Suprapubic skin (tissue), 4 donors: ENCODE measurements around the gene CLEC4M. TPM values are rescaled to one million over a fixed set of nuclear protein-coding genes. Genes with fewer than 3 reads are reported as not detected.

Experiments
- DNase-seq, 2 donors: peaks; one replicate each; pipeline ENCODE4 v3.0.0-alpha.2; 2019; ENCODE audit warnings: low spot score in 2 of 2
- H3K27ac ChIP-seq: fragments of 200-600 bp; sonication (generic); one replicate; pipeline ENCODE4 v1.5.1; 2019
- H3K27me3 ChIP-seq: fragments of 200-600 bp; sonication (generic); one replicate; pipeline ENCODE4 v1.5.1; 2019
- H3K36me3 ChIP-seq: fragments of 200-600 bp; sonication (generic); one replicate; pipeline ENCODE4 v1.5.1; 2019
- H3K4me1 ChIP-seq: fragments of 200-600 bp; sonication (generic); one replicate; pipeline ENCODE4 v1.5.1; 2019
- H3K4me3 ChIP-seq: fragments of 200-600 bp; sonication (generic); one replicate; pipeline ENCODE4 v1.5.1; 2019; ENCODE audit warnings: mild to moderate bottlenecking
- H3K9me3 ChIP-seq: fragments of 200-600 bp; sonication (generic); one replicate; pipeline ENCODE4 v1.5.1; 2019
- CTCF ChIP-seq, 2 donors: fragments of 200-600 bp in 1 of 2; fragments of 450-650 bp in 1 of 2; sonication (generic) in 1 of 2; IDR thresholded peaks; one replicate each; pipeline ENCODE4 v1.5.1; 2016 to 2019; ENCODE audit warnings: antibody characterized with exemption in 2 of 2, mild to moderate bottlenecking in 1 of 2, moderate library complexity in 1 of 2
- EP300 ChIP-seq: sonication (generic); formaldehyde crosslinking; IDR thresholded peaks from one replicate; pipeline ENCODE4 v1.6.1; 2017; ENCODE audit warnings: antibody characterized with exemption
- POLR2A ChIP-seq, 2 donors: fragments of 450-650 bp; IDR thresholded peaks; one replicate each; pipeline ENCODE4 v1.6.1; 2017; ENCODE audit warnings: antibody characterized with exemption in 2 of 2, mild to moderate bottlenecking in 2 of 2, moderate library complexity in 2 of 2
- POLR2AphosphoS5 ChIP-seq, 3 donors: sonication (generic); formaldehyde crosslinking; IDR thresholded peaks; one replicate each; pipeline ENCODE4 v1.6.1; 2017; ENCODE audit warnings: antibody characterized with exemption in 3 of 3
- WGBS: methylation state at CpG from one replicate; pipeline ENCODE4 v1.1.5; 2018; 5-methylcytosine and 5-hydroxymethylcytosine counted together
- total RNA-seq, 4 donors: library from RNA; depleted of rRNA; stranded (reverse); fragments of >200 nt; gene quantifications; one replicate each; pipeline ENCODE4 v1.1.0, GENCODE V29; 2016

The CLEC4M gene
- total RNA-seq, 4 donors from 2014 or later: not detected

- Histone ChIP-seq H3K27ac (no peak overlapping the region), H3K4me3 (no peak overlapping the region), H3K4me1 (no peaks in the 10 kb centered on the region), H3K36me3 (no peaks in the 10 kb centered on the region), H3K9me3 (no peaks in the 10 kb centered on the region), H3K27me3 (peaks cover 16% of the 10 kb centered on the region)
- 59% methylated on average over 3 of the region's 5 CpGs for WGBS
- no peak for DNase-seq
- no peak for TF ChIP-seq EP300
- TF ChIP-seq CTCF (IDR thresholded peaks at IDR 0.05): no peak
- no peak for TF ChIP-seq POLR2A (IDR thresholded peaks at IDR 0.05)
- no peak for TF ChIP-seq POLR2AphosphoS5 (IDR thresholded peaks at IDR 0.05)
These were observed 40.8 kb upstream of the CLEC4M start for GRCh38 chr19:7722231-7722651.

- no peak overlapping the region for H3K27ac ChIP-seq
- peaks cover 15% of the 10 kb centered on the region for H3K4me1 ChIP-seq
- H3K27me3 ChIP-seq: peaks cover 51% of the 10 kb centered on the region
- H3K36me3 ChIP-seq: no peaks in the 10 kb centered on the region
- no peaks in the 10 kb centered on the region for H3K9me3 ChIP-seq
- WGBS: 71% methylated on average over 2 of the region's 2 CpGs
- no peak overlapping the region for H3K4me3 ChIP-seq
- TF ChIP-seq POLR2AphosphoS5 (IDR thresholded peaks at IDR 0.05): no peak
- TF ChIP-seq CTCF (IDR thresholded peaks at IDR 0.05): no peak
- TF ChIP-seq POLR2A (IDR thresholded peaks at IDR 0.05): no peak
- no peak for TF ChIP-seq EP300
- no peak for DNase-seq
These were observed 37.3 kb upstream of the CLEC4M start for GRCh38 chr19:7725791-7726190.

- no peak for TF ChIP-seq POLR2A (IDR thresholded peaks at IDR 0.05)
- TF ChIP-seq POLR2AphosphoS5 (IDR thresholded peaks at IDR 0.05): no peak
- no peak for TF ChIP-seq CTCF (IDR thresholded peaks at IDR 0.05)
- TF ChIP-seq EP300: no peak
- Histone ChIP-seq H3K4me1 (peaks cover 15% of the 10 kb centered on the region), H3K36me3 (no peaks in the 10 kb centered on the region), H3K4me3 (no peak overlapping the region), H3K9me3 (no peaks in the 10 kb centered on the region), H3K27ac (no peak overlapping the region), H3K27me3 (peaks cover 61% of the 10 kb centered on the region)
- WGBS: 9% methylated on average over 13 of the region's 16 CpGs
- DNase-seq: no peak
These were observed 33.8 kb upstream of the CLEC4M start for GRCh38 chr19:7729211-7729610.

GRCh38 chr19:7729831-7730285 lies 33.2 kb upstream of the CLEC4M start:
- Histone ChIP-seq H3K27ac (no peak overlapping the region), H3K4me1 (peaks cover 15% of the 10 kb centered on the region), H3K9me3 (no peaks in the 10 kb centered on the region), H3K36me3 (no peaks in the 10 kb centered on the region), H3K4me3 (no peak overlapping the region), H3K27me3 (peaks cover 65% of the 10 kb centered on the region)
- WGBS: 18% methylated on average over 4 of the region's 34 CpGs
- TF ChIP-seq EP300 (no peak), POLR2AphosphoS5 (IDR thresholded peaks at IDR 0.05) (no peak), POLR2A (IDR thresholded peaks at IDR 0.05) (no peak), CTCF (IDR thresholded peaks at IDR 0.05) (no peak)
- no peak for DNase-seq

- TF ChIP-seq POLR2A (IDR thresholded peaks at IDR 0.05) (no peak), POLR2AphosphoS5 (IDR thresholded peaks at IDR 0.05) (no peak), EP300 (no peak), CTCF (IDR thresholded peaks at IDR 0.05) (no peak)
- peaks cover 66% of the 10 kb centered on the region for H3K27me3 ChIP-seq
- no peaks in the 10 kb centered on the region for H3K9me3 ChIP-seq
- WGBS: no CpG with 5 or more reads among the region's 78 CpGs
- H3K4me3 ChIP-seq: no peak overlapping the region
- H3K4me1 ChIP-seq: peaks cover 15% of the 10 kb centered on the region
- H3K36me3 ChIP-seq: no peaks in the 10 kb centered on the region
- no peak overlapping the region for H3K27ac ChIP-seq
- no peak for DNase-seq
These were observed 32.5 kb upstream of the CLEC4M start for GRCh38 chr19:7730286-7731217.
